Fibroblast of skin of back (primary cell): ENCODE results near the gene FGF19.

Experiments
- DNase-seq: peaks from one replicate; pipeline ENCODE4 v3.0.0-alpha.2; 2013

FGF19 gene

GRCh38 chr11:69654660-69655478, 49.0 kb downstream of the FGF19 start:
- DNase-seq: no peak

- no peak for DNase-seq
Observed at GRCh38 chr11:69654001-69654659, 49.7 kb downstream of the FGF19 start.

DNA sequence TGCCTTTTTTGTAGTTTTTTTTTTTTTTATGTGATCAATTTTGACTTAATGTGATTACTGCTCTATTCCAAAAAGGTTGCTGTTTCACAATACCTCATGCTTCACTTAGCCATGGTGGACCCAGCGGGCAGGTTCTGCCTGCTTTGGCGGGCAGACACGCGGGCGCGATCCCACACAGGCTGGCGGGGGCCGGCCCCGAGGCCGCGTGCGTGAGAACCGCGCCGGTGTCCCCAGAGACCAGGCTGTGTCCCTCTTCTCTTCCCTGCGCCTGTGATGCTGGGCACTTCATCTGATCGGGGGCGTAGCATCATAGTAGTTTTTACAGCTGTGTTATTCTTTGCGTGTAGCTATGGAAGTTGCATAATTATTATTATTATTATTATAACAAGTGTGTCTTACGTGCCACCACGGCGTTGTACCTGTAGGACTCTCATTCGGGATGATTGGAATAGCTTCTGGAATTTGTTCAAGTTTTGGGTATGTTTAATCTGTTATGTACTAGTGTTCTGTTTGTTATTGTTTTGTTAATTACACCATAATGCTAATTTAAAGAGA, 50.3 kb downstream of the FGF19 start:
- no peak for DNase-seq

DNA sequence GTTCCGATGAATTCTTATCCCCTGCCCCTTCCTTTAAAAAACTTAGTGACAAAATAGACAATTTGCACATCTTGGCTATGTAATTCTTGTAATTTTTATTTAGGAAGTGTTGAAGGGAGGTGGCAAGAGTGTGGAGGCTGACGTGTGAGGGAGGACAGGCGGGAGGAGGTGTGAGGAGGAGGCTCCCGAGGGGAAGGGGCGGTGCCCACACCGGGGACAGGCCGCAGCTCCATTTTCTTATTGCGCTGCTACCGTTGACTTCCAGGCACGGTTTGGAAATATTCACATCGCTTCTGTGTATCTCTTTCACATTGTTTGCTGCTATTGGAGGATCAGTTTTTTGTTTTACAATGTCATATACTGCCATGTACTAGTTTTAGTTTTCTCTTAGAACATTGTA, 50.8 kb downstream of the FGF19 start:
- DNase-seq: no peak

- DNase-seq: no peak
Observed at GRCh38 chr11:69651834-69652620, 51.8 kb downstream of the FGF19 start.

- DNase-seq: no peak
Observed at GRCh38 chr11:69650832-69651344, 52.9 kb downstream of the FGF19 start.

DNA sequence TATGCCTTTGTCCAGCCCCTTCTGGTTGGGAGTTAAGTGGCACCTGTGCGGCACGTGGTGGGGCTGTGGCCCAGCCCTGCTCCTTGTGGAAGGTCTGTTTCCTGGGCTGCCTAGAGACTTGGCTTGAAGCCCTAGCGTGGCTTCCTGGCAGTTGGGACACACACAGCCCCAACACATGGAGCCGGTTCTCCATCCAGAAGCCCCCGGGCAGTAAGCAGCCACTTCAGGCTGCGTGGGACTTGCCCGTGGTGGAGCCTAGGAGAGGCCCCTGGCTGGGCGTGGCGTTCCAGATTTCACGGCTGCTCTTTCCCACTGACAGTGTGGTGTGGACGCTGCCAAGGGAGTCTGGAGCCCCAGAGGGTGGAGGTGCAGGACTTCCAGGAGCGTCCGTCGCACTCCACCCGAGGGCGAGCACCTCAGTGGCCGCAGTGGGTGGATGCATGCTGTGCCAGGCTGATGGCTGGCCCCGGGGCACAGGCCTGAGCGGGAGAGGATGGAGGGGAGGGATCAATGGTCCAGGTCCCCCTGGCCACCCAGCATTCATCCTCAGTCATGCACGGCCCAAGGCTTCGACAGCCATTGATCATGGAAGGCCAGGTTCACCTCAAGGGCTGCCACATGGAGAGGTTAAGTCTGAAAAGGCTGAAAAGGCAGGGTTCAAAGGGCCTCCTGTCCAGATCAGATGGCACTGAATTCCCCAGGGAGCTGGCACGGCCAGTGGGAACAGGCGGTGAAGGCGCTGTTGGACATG, 53.6 kb downstream of the FGF19 start:
- no peak for DNase-seq

GRCh38 chr11:69649576-69649900, 54.3 kb downstream of the FGF19 start:
- DNase-seq: no peak

DNA sequence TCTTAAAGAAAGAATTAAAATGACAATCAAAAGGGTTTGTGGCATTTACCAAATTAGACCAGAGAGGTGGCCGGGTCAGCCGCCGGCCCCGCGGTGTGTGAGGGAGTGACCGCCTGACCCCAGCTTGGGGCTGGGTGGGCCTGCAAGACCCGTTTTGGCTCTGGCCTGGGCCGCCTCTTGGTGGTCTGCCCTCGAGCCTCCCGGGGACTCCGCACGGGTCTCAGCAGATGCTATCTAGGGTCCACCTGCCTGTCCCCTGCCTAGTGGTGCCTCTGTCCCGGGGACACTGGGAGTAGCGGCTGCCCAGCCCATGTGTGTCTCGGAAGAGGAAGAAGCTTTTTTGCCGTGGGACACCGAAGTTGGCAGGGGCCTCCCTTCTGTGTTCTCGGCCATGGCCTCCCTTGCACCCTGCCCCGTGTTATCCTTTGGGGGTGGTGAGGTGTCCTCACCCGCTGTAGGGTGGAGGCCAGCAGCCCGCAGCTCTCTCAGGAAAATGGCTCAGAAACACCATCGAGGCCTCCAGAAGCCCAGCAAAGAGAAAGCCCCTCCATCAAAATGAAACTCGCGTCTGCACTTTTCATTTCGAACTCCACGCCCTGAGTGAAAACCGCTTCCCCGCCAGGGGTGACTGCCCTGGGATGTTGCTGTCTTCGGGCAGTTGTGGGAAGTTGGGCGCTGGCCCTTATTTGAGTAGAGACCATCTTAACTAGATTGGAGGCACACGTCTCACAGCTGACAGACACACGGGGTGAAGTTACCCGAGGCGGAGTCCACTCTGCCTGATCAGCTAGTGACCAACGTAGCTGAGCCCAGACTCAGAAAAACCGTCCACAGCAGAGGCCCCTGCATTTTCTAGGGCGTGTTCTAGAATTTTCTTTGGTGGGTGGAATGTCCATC, 54.9 kb downstream of the FGF19 start:
- no peak for DNase-seq
